ENCODE measurements around the gene RABL6.
"Not testable (repeated sequence)": the region's sequence is repeated elsewhere in the genome, so short reads cannot be mapped to it uniquely, and the experiment has no call there.

RABL6 gene

DNA sequence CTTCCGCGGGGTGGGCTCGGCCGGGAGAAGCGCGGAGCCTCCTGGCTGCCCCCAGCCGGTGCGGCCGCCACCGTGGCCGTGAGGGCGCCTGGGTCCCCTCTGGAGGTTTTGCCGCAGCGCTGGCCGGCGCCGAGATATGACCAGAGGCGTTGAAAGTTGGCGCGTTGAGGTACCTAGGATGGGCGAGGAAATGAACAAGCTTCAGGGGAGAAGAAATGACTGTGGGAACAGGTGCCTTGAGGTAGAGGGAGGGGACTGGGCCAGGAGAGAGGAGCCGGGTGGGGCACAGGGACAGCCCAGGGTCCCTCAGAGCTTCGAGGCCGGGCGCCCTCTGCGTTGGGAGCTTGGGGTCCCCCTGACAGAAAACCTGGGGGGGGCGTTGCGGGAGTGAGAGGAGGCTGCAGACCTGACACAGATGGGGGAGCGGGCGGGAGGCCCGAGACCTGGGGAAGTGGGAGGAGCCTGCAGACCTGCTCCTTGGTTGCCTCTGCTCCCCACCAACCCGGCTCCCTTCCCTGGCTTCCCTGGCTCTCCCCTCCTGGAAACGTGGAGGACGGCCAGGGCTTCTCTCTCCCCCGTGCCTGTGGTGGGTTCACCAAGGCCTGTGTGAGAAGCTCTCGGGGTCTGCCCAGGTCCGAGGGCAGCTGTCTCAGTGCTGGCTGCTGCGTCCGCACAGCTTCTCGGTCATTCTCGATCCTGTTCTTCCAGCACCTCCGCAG lies 14.2 kb downstream of the RABL6 start:
- no peak for DNase-seq (ENCODE audit: low spot score)

DNA sequence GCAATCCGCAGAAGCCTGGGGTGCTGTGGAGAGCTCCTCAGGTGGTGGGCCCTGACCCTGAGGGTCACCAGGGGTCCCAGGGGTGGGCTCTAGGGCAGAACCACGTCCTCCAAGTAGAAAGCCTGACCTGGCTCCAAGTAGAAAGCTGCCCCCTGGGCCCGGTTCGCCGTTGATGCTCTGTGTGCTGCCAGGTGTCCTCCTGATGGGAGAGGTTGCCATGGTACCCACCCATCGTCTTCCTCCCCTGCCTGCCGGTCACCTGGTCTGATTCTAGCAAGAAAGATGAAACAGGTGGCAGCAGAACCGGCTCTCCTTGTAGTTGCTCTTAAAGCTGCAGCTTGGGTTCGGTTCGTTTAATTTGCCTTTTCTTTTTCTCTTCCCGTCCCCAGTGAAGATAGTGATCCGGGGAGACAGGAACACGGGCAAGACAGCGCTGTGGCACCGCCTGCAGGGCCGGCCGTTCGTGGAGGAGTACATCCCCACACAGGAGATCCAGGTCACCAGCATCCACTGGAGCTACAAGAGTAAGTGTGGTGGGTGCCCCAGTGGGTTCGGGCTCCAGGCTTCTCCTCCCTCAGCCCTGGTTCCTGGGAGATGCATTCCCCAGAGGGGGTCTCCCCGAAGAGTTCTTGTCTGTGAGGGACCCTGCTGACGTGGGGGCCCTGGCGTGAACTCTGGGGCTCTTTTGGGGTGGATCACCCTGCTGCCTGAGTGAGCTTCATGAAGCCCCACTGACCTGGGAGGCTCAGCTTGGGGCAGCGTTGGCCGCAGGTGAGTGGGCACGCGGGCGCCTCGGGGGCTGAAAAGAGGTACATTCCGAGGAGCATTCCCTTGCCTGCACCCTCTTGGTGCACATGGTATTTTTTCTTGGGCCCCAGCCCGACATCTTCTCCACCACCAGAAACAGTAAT lies 15.6 kb downstream of the RABL6 start:
- no peak for DNase-seq (ENCODE audit: low spot score)

DNA sequence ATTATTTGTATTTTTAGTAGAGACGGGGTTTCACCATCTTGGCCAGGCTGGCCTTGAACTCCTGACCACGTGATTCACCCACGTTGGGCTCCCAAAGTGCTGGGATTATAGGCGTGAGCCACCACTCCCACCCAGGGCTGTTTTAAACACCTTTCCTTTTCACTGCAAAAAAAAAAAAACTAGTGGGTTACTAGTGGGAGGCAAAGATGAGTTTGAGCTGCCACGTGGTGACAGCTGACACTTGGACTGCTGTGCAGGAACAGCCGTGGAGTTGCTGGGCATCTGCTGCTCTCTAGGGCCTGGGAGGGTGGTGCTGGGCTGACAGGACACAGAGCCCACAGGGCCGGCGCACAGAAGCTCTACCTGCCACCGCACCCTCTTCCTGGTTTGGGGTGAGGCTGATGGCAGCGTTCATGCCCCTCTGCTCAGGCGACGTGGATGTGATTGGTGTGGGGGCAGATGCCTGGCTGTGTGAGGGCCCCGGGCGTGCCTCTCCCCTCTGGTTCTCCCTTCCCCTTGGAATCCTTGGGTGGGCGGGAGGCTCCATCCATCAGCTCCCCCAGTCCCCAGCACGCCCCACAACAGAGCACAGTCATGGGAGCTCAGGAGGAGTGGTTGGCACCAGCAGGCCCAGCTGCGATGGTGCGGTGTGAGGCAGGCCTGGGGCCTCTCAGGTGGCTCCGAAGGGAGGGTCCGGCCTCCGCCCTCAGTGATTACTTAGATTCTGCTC lies 16.9 kb downstream of the RABL6 start:
- DNase-seq (ENCODE audit: low spot score), result no peak

DNA sequence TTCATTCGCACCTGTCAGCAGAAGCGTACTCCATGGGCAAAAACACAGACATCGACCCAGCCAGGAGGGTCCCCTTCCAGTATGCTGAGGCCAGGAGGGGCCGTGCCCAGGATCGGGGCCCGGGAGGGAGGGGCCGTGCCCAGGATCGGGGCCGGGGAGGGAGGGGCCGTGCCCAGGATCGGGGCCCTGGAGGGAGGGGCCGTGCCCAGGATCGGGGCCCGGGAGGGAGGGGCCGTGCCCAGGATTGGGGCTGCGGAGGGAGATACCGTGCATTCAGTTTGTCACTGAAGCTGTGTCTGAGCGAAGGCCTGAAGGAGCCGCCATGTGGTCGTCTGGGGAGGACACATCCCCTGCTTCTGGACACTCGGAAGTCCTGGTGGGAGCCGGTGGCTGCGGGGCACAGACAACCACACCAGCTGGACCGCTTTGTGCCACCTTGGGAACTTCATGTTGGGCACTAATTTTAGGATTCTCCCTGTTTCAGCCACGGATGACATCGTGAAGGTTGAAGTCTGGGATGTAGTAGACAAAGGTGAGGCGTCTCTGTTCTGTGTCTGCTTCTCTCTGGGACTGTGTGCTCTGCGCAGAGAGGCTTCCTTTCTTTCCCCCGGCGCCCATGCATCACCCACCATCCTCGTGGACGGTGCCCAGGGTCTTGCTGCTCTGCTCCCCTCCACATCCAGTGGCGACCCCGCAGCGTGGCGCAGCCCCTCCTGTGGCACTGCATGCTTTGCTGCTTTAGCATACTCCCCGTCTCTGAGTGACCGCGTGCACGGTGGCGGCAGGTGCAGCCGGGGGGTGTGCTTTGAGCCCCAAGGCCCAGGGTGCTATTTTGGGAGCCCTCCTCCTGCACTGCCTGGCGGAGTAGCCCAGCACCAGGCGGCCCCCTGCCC lies 17.8 kb downstream of the RABL6 start:
- DNase-seq (ENCODE audit: low spot score), result no peak

DNA sequence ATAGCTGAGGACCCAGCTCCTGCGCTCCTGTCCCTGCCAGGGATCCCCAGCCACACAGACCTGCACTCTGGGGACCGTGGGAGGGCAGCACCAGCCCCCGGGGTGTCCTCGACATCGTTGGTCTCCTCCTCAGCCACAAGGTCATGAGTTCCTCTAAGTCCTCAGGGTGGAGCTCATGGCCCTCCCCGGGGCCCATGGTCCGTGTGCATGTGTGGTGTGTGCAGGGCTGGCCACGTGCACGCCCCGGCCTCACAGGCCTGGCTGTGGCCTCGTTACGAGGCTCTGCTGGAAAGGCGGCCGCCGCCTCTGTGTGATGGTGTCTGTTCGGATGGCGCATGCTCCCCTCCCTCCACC lies 18.4 kb downstream of the RABL6 start:
- DNase-seq (ENCODE audit: low spot score), result no peak

DNA sequence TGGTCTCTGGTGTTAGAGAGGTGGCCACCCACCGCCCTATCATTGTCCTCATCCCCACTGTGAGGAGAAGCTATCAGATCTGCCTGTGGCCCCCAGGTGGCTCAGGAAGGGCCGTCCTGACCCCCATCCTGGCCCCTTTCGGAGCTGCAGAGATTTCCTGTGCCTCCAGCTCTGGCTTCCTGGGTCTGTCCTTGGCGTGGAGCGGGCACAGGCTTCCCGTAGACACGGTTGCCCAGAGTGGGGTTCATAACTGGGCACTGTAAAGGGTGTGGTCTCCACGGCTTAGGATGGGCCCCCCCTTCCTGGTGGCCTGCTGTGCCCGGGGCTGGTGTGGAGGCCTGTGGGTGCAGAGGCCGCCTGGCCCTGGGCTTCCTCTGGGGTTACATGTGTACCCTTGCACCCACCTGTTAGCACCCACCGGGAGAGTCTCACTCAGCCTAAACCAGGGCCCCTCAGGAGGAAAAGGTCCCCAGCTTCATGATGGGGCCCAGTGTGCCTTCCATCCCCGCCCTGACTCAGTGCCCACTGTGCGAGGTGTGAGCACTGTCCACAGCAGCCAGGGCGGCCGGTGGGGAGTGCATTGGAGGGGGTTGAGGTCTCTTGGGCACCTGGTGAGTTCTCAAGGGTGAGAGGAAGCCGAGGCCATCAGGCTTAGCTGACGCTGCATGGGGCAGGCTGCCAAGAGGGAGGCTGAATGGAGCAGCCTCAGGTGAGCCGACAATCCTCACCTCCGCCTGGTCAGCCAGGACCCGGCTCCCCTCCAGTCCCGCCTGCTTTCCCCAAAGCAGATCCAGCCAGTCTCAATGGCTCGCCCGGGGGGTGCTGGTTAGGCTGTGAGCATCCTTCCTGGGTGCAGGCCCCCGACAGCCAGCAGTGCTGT lies 19.2 kb downstream of the RABL6 start:
- no peak for DNase-seq (ENCODE audit: low spot score)

DNA sequence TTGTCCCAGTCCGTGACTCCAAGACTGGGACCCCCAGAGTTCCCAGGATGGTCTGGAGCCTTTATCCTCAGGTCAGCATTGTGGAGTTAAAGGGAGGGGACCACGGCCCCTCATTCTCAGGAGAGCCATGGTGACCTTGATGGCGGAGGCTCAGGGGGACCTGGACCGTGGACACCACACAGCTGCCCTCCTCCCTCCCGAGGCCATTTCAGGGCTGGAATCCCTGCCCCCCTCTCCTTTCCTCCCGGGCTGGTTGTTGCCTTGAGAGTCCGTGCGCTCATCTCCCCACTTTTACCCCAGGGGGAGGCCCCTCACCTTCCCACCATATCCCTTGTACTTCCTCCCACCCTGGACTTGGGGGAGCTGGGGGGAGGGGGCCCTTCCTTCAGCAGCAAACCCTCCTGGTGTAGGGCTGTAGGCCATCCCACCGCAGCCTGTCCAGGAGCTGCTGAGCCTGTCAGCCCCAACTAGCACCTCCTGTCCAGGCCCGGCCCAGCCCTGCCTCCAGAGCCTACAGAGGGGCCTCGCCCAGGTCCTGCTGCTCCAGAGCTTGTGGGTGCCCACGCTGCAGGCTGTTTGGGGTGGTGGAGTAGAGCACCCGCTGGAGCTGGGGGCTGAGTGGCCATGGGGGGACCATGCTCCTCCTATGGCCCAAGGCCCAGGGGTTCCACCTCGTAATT lies 20.2 kb downstream of the RABL6 start:
- DNase-seq (ENCODE audit: low spot score), result no peak

DNA sequence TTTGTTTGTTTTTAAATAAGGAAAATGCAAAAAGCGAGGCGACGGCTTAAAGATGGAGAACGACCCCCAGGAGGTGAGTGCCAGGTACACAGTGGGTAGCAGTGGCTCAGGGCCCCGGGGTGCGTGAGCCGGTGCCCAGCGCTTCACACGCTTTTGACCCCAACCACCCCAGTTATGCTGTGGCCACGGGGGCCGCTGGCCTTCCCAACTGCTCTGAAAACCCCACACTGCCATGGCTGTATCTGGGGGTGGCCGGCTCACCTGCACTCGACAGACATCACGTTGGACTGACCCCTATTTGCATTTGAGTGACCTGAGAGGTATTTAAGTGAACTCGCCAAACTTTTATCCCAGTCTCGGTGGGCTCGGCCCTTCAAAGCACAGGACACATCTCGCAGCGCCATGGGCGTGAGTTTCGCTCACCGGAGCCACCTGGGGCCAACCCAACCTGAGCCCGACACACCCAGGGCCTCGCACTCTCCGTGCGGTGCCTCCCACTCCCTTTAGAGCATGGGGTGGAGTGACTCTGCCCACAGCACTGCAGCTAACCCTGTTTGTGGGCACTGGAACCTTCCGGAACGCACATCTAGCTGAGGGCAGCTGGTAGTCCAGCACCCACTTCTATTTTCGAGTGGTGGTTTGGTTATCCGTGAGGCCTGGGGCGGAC lies 20.9 kb downstream of the RABL6 start:
- no peak for DNase-seq (ENCODE audit: low spot score)

DNA sequence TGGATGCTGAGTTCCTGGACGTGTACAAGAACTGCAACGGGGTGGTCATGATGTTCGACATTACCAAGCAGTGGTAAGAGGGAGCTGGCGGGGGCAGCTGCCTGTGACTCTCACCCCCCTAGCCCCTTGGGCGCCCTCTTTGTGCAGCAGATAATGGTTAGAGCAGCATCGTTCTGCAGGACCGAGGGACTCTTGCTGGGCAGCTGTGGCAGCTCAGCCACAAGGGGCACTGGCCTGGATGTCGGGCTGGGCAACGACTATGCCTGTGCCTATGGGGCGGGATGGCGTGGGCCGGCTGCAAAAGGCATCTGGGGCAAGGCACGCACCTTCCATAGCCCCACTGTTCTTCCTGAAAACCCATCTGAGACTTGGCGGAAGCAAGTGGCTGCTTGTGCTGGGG lies 21.7 kb downstream of the RABL6 start:
- no peak for DNase-seq (ENCODE audit: low spot score)

DNA sequence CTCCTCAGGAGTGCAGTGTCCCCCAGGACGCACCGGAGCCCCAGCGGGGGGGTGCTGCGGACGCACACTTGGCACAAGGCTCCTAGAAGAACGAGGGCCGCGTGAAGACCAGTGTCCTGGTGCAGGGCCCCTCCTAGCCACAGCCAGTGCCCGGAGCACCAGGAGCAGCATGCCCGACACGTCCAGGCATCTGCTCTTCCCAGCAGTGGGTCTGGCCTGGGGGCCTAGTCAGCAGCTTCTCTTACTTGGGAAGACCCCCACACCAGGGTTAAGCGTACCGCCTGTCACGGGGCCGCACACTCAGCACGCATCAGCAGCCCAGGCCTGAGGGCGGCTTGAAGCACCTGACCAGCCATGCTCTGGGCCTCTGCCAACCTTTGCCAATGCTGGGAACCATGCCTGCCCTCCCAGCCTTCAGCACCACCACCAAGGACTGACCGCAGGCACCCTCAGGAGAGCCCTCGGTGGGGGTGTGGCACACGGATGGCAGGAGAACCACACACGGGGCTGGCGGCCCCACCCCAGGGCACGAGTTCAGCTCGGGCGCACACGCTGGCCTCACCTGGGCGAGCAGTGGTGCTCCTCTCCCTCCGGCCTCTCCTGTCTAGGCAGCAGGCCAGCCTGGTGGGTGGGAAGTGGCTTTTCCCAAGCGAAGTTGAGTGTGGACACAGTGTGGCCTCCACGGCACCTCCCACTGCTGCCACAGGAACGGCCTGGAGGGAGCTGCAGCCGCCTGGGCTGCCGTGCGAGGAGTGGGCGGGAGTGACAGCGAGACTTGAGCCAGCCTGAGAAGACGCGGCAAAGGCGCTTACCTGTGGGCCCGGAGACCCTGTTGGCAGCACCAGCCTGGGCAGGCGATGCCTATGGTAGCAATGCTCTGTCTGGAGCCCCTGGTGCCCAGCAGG lies 22.5 kb downstream of the RABL6 start:
- no peak for DNase-seq (ENCODE audit: low spot score)

DNA sequence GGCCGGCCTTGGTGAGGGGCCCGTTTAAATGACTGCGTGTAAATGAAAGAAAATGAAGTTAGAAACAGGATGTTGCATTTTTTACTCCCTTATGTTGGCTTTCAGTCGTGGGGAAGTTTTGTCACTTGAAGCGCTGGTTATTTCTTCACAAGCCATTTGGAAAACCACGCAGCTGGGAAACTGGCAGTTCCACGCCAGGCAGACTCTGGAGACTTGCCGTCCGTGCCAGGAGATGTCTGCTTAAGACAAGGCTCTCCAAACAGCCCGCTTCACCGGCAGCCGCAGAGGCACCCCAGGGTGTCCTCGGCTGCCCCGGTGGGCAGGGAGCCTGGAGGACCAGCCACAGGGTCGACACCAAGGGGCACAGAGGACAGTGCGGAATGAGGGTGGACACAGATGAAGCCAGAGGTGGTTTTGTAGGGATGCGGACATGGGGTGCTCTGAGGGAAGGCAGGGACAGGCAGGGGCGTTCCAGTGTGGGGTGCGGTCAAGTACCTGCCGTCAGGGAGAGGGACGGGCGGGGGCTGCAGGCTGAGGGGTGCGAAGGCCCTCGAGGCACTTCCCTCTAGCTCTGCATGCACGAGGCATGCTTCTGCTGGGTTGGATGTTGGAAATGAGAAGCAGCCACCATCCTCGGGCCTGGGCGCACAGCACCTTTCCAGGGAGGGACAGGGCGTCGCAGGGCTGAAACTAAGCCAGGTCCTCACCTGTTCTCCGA lies 23.4 kb downstream of the RABL6 start:
- DNase-seq (ENCODE audit: low spot score), result no peak

DNA sequence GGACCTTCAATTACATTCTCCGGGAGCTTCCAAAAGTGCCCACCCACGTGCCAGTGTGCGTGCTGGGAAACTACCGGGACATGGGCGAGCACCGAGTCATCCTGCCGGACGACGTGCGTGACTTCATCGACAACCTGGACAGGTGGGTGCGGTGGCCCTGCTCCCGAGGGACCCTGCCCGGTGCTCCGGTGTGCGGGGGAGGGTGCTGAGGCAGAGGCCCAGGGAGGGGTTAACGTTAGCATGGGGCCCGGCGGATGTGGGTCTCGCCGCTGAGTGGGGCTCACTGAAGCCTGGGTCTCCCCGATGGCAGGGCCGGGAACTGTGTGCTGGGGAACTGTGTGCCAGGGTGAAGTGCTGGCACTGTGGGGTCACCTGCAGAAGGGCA lies 24.0 kb downstream of the RABL6 start:
- DNase-seq (ENCODE audit: low spot score), result no peak

DNA sequence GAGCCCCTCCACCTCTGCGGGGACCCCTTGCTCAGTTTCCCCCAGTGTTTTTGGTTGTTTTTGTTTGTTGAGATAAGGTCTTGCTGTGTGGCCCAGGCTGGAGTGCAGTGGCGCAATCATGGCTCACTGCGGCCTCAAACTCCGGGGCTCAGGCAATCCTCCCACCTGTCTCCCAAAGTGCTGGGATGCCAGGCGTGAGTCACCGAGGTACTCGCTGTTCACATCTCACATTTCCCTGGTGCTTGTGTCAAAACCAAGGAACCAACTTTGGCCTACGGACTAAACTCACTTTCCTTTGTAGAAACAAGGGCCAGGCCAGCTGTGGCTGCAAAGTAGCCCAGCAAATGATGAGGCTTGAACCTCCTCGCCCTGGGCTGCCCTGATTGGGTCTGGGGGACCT lies 24.8 kb downstream of the RABL6 start:
- no peak for DNase-seq (ENCODE audit: low spot score)

DNA sequence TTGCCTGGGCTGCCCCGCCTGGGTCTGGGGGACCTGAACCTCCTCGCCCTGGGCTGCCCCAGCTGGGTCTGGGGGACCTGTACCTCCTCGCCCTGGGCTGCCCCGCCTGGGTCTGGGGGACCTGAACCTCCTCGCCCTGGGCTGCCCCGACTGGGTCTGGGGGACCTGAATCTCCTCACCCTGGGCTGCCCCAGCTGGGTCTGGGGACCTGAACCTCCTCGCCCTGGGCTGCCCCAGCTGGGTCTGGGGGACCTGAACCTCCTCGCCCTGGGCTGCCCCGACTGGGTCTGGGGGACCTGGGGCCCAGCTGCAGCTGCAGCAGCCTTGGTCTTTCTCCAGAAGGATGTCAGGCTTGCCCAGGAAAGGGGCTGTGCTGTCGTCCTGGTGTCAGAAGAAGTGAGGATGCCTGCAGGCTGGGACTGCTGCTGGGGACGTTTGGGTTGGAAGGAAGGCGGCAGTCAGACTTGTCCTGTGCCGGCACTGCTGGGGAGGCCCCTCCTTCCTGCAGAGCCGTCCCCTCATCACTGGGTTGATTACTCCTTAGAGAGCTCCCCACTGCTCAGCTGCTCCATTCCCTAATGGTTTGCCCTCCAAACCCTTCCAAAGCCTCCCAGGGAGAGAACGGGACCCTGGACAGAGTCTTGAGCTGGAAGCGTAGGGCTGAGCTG lies 25.8 kb downstream of the RABL6 start:
- not testable (repeated sequence) for DNase-seq (ENCODE audit: low spot score)

DNA sequence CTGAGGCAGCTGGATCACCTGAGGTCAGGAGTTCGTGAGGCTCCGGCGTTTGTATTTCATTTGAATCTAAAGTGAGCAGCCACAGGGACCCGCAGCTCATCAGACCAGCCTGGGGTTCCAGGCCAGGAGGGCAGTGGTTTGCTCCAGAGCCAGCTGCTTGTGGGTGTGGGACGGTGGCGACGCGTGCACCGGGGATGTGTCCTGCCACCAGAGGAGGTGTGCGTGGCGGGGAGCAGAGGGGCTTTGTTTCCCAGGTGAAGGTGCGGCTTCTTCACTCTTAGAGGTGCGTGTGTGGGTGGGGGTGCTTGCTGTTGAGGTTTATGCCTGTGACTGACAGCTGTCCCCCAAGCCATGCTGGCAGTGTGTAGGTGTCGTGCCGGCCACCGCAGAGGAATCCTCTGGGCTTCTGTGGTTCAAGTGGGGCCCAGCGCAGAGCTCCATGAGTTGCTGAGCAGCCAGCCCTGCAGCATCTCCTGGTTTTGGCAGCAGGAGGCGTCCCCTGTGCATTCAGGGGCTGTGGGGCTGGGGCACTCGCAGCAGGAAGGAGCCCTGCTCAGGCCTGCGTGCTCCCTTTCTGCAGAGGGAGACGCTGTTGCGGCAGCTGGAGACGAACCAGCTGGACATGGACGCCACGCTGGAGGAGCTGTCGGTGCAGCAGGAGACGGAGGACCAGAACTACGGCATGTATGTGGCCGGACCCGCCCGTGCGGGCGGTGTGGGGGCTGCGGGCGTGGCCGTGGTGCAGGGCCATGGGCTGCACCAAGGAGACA lies 27.6 kb downstream of the RABL6 start:
- no peak for DNase-seq (ENCODE audit: low spot score)
